Epidermal melanocyte (primary cell): ENCODE measurements around the gene TMEM214.

Experiments
- DNase-seq: peaks from one replicate; pipeline ENCODE4 v3.0.0; 2011; ENCODE audit warnings: low spot score; ENCODE audit not compliant: insufficient read length

The TMEM214 gene

DNA sequence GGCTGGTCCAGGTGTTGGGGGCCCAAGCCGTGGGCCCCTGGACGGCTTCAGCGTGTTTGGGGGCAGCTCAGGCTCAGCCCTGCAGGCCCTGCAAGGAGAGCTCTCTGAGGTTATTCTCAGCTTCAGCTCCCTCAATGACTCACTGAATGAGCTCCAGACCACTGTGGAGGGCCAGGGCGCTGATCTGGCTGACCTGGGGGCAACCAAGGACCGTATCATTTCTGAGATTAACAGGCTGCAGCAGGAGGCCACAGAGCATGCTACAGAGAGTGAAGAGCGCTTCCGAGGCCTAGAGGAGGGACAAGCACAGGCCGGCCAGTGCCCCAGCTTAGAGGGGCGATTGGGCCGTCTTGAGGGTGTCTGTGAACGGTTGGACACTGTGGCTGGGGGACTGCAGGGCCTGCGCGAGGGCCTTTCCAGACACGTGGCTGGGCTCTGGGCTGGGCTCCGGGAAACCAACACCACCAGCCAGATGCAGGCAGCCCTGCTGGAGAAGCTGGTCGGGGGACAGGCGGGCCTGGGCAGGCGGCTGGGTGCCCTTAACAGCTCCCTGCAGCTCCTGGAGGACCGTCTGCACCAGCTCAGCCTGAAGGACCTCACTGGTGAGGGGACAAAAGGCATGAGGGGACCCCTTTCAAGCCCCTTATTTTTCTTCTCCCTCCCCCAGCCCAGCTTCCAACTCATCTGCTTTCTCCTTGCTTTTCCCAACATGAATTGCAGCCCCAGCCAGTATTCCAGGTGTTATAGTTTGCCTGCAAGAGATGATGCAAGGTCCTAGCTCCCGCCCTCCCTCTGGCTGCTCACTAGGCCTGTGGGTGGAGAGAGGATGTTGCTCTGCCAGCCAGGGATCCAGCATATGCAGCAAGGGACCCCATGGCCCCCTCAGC is 50.9 kb downstream of the TMEM214 start:
- DNase-seq = no peak

DNA sequence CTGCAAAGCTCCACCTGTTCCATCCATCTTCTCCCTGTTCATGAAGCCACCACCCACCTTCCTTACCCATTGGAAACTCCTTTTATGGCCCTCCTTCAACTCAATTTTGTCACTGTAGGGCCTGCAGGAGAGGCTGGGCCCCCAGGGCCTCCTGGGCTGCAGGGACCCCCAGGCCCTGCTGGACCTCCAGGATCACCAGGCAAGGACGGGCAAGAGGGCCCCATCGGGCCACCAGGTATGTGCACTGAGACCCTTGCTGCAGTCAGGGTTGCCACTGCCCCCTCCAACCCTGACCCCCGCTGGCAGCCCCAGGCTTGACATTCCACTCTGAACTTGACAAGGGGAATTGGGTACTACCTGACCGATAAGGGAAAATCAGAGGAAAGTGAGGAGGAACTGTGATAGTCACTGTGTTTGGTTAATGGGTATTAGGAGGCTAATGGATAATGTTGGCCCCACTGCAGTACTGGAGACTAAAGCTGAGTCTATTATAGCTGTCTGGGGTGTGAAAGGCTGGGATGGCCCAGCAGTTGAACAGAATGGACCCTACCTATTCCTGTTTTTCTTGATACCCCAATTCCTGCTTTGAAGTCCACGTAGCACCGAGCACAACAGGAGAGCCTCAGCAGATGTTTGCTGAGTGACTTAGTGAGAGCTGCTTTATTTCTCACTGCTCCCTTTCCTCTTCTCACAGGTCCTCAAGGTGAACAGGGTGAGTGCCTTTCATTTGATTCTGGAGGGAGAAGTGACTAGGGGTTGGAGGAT is 51.7 kb downstream of the TMEM214 start:
- no peak for DNase-seq

DNA sequence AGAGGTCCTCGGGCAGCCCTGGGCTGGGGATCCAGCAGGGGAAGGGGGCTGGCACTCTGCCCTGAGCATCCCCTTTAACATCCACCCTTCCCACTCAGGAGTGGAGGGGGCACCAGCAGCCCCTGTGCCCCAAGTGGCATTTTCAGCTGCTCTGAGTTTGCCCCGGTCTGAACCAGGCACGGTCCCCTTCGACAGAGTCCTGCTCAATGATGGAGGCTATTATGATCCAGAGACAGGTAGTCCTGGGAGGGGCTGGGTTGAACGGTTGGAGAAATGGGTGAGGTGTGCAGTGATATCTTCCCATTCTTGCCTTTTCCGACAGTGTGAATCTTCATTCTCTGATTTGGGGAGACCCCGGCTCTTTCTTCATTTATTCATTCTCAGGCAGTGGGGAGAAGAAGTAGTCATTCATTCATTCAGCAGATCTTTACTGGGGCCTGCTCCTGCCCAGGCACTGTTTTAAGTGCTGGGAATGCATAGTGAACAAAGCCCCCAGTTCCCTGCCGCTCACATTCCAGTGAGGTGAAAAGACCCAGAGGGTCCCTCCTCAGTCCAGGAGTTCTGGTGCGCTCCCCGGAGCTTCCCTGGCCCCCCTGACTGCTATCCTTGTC is 52.4 kb downstream of the TMEM214 start:
- DNase-seq = no peak

- DNase-seq = peak; percentile 64
Observed at GRCh38 chr2:27085673-27086089, 52.9 kb downstream of the TMEM214 start.

DNA sequence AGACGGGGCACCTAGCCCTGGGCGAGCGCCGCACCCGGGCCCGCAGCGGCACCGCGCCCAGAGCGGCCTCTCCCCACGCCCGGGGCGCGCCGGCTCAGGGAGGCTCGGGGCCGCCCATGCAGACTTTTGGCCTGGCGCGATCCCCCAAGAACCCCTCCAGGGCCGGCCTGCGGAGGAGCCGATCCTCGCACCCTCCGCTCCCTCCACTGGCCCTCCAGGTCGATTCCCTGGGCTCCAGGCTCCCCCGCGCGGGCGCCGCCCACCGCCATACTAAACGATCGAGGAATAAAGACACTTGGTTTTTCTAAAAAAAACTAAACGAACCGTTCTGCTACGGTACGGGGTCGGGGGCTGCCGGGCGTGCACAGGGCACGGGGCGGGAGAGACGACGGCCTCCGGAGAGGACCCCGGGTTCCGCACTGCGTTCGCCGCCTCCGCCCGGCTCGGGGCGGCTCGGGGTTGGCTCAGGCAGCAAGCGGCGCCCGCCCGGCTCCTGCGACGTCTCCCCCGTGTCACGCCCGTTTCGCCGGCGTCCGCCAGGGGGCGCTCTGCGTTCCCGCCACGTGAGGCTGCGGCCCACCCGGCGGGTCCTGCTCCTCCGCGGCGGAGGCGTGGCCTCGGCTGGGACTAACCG is 53.4 kb downstream of the TMEM214 start:
- peak; percentile 98 for DNase-seq

DNA sequence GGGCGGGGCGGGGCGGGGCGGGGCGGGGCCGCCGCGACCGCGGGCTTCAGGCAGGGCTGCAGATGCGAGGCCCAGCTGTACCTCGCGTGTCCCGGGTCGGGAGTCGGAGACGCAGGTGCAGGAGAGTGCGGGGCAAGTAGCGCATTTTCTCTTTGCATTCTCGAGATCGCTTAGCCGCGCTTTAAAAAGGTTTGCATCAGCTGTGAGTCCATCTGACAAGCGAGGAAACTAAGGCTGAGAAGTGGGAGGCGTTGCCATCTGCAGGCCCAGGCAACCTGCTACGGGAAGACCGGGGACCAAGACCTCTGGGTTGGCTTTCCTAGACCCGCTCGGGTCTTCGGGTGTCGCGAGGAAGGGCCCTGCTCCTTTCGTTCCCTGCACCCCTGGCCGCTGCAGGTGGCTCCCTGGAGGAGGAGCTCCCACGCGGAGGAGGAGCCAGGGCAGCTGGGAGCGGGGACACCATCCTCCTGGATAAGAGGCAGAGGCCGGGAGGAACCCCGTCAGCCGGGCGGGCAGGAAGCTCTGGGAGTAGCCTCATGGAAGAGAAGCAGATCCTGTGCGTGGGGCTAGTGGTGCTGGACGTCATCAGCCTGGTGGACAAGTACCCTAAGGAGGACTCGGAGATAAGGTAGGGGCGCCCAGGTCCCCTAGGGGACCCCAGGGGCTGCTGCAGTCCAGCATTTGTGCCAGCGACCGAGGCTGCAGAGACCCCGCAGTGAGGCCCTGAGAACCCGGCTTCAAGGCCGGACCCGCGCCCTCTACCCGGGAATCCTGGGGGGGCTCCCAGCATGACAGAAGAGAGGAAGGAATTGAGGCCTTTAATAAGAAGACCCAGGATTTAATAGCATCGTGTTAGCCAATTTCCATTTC is 54.2 kb downstream of the TMEM214 start, which contains the start of gene KHK:
Gene KHK (plus strand): TSS at position 49 of the 870 bp plus-strand sequence. CDS start 488 bp downstream, at position 537.
- no peak for DNase-seq

GRCh38 chr2:27087823-27088410 is 55.2 kb downstream of the TMEM214 start:
- no peak for DNase-seq

DNA sequence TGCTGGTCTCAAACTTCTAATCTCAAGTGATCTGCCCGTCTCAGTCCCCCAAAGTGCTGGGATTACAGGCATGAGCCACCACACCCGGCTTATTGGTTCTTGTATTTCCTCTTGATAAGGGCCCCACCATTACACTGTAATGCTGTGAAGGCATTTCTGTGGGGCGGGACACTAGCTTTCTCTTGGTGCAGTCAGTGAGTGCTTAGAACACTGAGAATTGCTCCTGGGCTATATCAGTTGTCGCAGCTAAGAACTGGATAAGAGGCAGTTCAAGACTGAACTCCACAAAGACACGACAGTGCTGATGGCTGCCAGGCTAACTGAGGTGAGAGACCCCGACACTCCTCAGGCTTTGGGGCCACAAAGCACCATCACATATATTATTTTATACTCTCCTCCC is 55.9 kb downstream of the TMEM214 start:
- no peak for DNase-seq

DNA sequence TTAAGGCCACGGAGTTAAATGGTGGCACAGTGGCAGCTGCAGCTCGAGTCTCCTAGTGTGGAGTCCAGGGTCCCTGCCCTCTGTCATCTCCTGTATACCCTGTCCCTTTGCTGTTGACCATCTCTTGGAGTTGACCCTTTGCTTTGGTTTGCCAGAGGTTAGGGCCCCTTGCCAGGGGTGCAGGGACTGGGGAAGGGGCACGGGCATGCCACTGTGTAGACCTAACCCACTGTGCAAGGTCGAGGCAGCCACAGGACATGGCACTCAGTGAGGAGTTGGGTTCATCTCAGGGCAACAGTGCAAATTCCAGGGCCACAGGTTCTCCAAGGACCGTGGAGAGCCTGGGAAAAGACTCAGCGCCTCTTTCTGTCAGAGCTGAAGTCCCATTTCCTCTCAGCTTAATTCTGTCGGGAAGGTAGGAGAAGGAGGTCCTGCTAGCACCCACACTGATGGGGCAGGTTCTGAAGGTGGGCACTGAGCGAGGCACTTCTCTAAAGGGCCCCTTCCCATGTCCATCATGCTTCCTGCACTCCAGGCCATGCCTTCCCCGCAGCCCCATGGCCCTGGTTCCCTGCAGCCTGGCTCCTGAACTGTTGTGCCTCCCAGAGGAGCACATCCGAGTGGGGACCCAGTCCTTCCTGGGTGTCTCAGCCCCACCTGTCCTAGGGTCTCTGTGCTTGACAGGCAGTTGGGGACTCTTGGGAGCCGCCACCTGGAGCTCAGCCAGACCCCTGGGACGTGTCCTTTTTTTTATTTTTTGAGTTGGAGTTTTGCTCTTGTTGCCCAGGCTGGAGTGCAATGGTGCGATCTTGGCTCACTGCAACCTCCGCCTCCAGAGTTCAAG is 56.6 kb downstream of the TMEM214 start:
- DNase-seq = no peak
